HG03045 (cell line): ENCODE data around the gene RCL1.
"Not testable (repeated sequence)": the region's sequence is repeated elsewhere in the genome, so short reads cannot be mapped to it uniquely, and the experiment has no call there.

Experiments used
- ATAC-seq: cut with Tn5 transposase; IDR thresholded peaks from one replicate; pipeline ENCODE4 v1.9.1; 2021; ENCODE audit warnings: mild to moderate bottlenecking, moderate library complexity; ENCODE audit not compliant: unreplicated experiment

The RCL1 gene

DNA sequence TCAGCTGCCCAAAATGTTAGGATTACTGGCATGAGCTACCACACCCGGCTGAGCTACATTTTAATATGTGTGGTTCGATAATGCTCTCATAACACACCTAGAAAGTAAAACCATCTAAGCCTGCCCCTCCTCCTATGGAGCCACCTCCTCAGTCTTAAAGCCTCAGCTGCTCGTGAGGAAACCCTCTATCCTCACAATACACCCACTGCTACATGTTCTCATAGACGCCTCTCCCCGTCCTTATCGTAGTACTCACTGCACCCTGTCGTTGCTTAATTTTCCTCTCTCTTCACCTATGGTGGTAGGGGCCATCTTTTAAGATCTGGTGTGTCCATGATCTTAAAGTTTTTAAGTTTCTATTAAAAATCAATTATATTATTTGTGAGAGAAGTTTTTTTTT lies 72.9 kb downstream of the RCL1 start:
- ATAC-seq: no peak

DNA sequence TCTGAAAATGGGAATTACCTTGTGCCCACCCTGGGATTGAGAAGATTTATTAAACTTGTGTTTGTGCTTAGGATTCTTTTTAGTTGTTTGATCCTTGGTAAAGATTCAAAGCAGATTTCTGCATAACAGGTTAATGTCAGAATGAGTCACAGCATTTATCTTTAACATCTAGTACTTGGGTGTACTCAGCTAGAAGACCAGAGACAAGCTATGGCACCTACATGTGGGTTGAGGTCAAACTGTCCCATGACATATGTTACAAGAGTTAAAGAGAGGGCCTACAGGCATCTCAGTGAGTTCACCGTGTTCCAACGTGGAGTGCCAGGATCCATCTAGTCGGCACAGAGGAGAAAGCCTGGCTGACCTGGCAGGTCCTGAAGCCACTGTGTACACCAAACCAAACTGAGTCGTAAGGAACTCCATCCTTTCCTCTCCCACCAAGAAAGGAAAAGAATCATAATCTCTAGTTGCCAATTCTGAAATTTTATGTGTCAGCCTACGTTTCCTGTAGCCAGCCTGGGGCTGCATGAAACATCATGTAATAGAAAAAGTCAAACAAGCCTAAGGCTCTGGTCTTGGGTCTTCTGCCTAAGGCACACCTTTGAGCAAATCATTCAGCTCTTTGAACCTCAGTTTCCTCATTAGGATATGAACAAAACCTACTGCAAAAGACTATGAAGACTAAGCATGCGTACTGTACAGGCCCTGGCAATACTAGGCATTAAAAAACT lies 73.7 kb downstream of the RCL1 start:
- ATAC-seq: no peak

DNA sequence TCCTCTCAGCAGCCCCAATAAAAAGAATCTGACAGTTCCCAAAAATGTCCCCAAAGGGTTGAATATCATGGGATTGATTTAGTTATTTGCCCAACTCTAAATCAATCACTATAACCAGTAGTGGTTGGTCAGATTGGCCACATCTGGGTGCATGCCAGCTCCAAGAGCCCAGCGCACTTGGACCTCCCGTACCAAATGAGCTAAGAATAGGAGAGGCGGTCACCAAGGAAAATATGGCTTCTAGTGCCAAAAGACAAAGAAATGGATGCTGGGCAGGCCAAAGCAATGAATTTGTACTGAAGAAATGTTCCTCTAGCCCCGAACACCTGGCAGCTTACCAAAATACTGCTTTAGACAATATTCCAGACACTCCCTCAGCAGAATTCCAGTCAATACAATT lies 80.3 kb downstream of the RCL1 start:
- ATAC-seq: no peak

DNA sequence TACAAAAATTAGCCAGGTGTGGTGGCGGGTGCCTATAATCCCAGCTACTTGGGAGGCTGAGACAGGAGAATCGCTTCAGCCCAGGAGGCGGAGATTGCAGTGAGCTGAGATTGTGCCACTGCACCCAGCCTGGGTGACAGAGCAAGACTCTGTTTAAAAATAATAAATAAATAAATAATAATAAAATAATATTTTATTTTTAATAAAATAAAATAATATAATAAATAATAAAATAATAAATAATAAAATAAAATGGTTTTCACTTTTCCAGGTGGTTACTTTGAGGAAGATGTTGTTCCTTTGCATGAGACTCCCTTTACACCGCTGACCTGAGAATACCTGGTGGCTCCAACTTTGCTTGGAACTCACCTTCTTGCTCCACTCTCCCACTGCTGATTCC lies 82.8 kb downstream of the RCL1 start:
- no peak for ATAC-seq

DNA sequence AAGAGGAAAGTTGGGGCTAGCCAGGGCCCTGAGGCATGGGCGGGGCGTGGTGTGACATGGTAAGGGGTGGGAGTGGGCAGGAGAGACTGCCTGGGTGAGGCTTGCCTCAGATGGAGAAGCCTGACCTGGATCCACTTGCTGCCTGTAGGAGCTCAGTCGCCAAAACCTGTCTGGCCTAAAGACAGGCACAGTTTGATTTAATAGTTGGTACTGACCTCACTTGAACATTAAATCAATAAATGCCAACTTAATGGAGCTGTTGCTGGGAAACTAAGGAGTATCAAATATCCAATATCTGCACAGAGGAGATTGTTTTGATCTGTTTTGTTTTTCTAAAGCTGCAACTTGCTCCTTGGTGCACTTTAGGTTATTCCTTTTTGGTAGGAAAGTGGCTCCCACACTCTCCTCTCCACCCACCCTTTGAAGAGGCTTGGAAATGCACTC lies 86.4 kb downstream of the RCL1 start:
- ATAC-seq: no peak

DNA sequence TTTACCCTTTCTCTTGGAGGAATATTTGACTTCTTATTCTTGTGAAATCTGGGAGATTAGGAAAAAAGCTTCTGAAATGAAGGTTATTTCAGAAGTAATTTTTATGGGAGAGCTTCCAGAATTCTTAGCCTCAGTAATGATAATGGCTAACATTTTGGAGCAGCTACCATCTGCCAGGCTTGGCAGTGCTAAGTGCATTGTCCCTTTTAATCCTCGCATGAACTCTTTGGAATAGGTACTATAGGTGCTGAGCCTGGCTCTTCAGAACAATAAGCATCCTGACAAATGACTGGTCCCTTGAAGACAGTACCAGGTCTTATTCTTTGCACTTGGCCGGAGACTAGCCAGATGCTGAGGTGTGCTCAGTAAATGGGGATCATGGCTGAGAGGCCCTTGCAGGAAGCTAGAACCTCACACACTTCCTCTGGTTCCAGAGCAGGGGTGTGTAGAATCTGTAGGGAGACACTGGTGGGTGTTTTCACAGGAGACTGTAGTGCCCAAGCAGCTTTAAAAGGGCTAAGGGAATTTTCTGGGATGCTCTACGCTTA lies 90.7 kb downstream of the RCL1 start:
- no peak for ATAC-seq

DNA sequence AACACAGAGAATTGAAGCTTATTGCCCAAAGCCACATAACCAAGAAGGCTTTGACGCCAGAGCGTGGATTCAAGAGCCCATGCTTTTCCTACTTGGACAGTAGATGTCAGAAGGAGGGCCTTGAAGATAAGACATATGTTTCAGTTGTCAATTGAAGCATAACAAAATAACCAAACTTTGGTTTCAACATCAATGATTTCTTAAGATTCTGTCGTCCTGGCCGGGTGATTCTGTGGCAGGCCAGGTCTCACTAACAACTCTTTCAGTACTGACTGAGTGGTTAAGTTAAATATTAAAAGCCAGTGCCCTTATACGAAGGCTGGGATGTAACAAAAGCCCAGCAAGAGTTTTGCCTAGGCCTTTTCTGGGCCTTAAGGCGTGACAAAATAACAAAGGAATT lies 94.0 kb downstream of the RCL1 start:
- peak; percentile 79 for ATAC-seq

DNA sequence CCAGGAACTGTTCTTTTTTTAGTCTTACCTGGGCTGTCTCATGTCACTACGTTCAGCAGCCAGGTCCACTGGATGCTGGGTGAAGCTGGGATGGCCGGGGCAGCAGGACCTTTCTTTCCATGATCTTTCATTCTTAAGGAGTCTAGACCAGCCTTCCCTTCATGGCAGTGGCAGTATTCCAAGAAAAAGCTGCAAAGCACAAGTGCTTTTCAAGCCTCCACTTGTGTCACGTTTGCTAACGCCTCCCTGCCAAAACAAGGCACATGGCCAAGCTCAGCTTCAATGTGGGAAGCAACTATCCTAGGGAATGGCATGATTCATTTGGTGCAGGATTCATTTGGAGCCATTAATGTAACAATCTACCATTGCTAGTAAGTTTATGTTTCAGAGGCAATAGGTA lies 94.8 kb downstream of the RCL1 start:
- ATAC-seq: no peak

DNA sequence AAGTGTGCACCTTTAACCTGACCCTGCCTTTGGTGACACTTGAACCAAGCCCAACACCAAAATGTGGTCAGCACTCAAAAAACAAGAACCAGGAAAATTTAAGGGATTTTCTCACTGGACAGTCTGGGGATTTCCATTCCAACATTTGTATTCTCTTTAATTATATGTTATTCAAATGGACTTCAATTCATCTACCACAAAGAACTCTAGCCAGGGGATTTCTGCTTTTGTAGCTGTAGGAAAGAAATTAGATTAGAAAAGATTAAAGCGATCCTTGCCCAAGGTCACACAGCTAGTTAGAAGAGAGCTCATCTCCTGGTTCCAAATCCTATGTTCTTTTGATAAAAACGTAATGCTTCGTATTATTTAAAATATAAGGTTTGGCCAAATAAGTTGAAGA lies 97.5 kb downstream of the RCL1 start:
- no peak for ATAC-seq

DNA sequence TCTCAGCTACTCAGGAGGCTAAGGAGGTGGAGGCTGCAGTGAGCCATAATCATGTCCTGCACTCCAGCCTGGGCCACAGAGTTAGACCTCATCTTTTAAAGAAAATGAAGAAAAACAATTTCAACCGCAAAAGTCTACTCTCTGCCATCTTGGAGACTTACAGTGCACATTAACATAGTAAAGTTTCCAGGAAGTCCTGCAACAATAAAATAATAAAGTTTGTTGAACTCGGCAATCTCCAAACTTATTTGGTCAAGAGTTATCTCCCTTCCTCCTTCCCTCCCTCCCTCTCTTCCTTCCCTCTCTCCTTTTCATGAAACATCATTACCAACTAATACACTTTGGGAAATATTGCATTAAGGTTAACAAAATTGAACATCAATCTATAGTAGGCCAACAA lies 98.2 kb downstream of the RCL1 start:
- no peak for ATAC-seq

DNA sequence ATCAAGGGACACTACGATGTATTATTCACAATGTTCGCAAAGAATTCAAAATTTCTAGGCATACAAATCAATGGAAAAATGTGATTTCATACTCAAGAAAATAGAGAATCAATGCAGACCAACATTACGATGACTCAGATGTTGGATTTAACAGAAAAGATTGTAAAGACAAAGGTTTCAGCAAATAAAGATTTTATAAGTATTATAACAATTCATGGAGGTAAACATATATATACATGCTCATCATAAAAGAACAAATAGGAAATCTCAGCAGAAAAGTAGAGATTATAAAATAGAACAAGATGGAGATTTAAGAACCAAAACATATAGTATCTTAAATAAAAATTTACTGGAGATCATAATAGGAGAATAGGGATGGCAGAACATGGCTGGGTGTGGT lies 98.9 kb downstream of the RCL1 start:
- no peak for ATAC-seq

DNA sequence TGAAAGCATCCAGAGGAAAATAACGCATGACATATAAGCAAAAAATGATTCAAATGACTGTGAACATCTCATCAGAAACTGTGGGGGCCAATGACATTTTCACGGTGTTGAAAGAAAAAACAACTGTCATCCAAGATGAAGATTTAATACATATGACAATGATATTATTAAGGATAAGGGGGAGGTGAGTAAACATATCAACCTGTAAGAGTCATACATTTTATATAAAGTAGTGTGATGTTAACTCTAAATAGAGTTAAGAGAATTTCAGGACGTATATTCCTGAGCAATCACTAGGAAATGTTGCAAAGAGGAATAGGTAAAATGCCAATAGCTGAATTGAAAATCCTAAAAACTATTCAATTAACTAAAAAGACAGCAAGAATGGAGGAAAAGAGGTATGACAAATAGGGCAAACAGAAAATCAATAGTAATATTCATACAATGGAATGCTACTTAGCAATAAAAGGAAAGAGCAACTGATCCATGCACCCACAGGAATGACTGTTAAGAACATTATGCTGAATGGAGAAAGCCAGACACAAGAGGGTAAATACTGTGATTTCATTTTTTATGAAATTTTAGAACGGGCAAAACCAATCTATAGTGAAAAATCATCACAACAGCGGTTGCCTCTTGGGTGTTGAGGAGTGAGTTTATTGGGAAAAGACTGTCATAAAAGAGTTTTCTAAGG lies 99.9 kb downstream of the RCL1 start:
- ATAC-seq: no peak

DNA sequence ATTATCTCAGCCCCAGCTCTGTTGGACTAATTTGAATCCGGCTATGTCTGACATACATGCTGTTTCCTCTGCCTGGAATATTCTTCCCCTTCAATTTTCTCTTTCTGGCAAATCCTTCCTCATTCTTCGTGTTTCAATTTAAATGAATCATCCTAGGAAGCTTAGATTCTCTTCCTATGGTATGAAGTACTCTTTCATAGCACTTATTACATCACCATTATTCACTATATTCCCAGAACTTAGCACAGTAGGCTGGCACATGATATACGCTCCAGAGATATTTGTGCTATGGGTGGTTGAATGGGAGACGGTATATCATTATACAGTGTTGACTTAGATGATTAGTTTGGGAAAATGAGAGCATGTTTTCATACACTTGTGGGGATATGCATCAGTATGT lies 101.3 kb downstream of the RCL1 start:
- ATAC-seq: no peak

DNA sequence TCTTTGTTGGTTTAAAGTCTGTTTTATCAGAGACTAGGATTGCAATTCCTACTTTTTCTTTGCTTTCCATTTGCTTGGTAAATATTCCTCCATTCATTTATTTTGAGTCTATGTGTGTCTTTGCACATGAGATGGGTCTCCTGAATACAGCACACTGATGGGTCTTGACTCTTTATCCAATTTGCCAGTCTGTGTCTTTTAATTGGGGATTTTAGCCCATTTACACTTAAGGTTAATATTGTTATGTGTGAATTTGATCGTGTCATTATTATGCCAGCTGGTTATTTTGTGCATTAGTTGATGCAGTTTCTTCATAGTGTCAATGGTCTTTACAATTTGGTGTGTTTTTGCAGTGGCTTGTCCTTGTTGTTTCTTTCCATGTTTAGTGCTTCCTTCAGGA lies 107.1 kb downstream of the RCL1 start:
- ATAC-seq: not testable (repeated sequence)

DNA sequence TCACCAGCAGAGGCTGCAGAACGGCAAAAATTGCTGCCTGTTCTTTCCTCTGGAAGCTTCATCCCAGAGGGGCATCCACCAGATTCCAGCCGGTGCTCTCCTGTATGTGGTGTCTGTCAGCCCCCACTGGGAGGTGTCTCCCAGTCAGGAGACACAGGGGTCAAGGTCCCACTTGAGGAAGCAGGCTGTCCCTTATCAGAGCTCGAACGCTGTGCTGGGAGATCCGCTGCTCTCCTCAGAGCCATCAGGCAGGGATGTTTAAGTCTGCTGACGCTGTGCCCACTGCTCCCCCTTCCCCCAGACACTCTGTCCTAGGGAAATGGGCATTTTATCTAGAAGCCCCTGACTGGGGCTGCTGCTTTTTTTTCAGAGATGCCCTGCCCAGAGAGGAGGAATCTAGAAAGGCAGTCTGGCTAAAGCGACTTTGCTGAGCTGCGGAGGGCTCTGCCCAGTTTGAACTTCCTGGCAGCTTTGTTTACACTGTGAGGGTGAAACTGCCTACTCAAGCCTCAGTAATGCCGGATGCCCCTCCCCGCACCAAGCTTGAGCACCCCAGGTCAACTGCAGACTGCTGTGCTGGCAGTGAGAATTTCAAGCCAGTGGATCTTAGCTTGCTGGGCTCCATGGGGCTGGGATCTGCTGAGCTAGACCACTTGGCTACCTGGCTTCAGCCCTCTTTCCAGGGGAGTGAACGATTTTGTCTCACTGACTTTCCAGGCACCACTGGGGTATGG lies 108.8 kb downstream of the RCL1 start:
- not testable (repeated sequence) for ATAC-seq

DNA sequence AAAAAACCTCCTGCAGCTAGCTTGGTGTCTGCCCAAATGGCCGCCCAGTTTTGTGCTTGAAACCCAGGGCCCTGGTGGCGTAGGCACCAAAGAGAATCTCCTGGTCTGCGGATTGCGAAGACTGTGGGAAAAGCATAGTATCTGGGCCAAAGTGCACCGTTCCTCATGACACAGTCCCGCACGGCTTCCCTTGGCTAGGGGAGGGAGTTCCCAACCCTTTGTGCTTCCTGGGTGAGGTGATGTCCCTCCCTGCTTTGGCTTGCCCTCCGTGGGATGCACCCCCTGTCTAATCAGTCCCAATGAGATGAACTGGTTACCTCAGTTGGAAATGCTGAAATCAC lies 109.4 kb downstream of the RCL1 start:
- no peak for ATAC-seq

DNA sequence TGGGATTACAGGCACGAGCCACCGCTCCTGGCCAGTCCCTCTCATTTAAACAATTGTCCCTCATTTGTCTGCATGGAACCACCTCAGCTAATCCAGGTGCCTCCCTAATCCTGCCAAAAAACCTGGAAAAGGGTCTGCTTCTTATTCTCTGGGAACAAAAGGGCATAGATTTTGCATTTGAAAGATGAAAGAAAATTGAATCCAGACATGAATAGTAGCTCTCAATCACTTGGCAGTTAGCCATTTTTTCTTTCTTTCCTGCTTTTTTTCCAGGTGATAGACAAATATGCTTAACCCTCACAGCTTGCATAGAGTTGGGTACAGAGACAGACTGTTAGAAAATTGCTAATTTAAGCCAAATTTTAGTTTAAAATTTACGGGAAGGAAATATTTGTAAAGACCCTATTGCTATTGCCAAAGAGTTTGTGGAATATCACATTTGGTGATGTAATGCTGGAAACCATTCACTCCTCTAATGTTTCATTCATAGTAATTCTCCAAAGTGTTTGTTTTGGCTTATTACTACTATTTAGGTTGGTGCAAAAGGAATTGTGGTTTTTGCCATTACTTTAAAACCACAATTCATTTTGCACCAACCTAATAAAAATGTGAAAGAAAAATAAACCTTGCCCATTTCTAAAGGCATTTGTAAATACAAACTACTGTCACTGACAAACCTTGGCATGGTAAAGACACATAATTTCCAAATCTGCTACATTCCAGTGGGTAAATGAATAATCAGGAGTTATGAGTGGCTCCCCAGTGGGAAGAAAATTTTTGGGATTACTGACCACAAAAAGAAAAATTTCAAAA lies 111.8 kb downstream of the RCL1 start:
- ATAC-seq: no peak

DNA sequence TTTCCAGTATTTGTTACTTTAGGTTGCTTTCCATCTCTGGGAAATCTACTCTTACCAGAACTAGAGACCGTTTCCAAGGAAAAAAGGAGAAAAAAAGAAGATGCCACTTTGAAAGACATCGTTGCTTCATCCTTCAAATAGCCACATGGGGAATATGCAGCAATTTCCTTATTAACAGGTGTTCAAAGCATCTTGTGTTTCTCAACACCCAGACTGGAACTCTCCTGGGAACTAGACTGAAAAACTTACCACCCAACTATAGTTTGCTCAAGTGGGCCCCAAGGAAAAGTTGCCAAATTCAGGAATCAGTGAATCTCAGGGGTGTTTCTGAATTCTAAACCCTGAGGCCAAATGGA lies 112.4 kb downstream of the RCL1 start:
- no peak for ATAC-seq
